SU-DHL-6 (cell line): Measurements from ENCODE around the gene ERC1.

Source experiments
- H2AFZ ChIP-seq: fragments of 200-600 bp; sonication (generic); 2 replicates; pipeline ENCODE4 v1.6.1; 2014; ENCODE audit warnings: low read depth, mild to moderate bottlenecking, moderate library complexity, mixed read lengths, antibody characterized with exemption, low read length; ENCODE audit not compliant: severe bottlenecking
- H3F3A ChIP-seq: fragments of 200-600 bp; shearing (Covaris generic); 2 replicates; pipeline ENCODE4 v1.6.0; 2016; ENCODE audit warnings: antibody characterized with exemption, mild to moderate bottlenecking; ENCODE audit not compliant: insufficient read depth
- H3K27ac ChIP-seq: fragments of 200-600 bp; sonication (generic); 2 replicates; pipeline ENCODE4 v1.5.1; 2016; ENCODE audit warnings: low read depth, mild to moderate bottlenecking, low read length, moderate library complexity, mixed read lengths
- H3K27me3 ChIP-seq: fragments of 200-600 bp; sonication (generic), shearing (Covaris generic); 2 replicates; pipeline ENCODE4 v1.6.0; 2014; ENCODE audit warnings: mild to moderate bottlenecking, low read length
- H3K36me3 ChIP-seq: fragments of 200-600 bp; sonication (generic); 2 replicates; pipeline ENCODE4 v1.6.1; 2014; ENCODE audit warnings: mild to moderate bottlenecking, low read length, mixed read lengths
- H3K4me2 ChIP-seq: fragments of 300-600, 200-600 bp; shearing (Covaris generic), sonication (generic); 2 replicates; pipeline ENCODE4 v1.6.0; 2014; ENCODE audit warnings: low read length, low read depth, mild to moderate bottlenecking; ENCODE audit not compliant: poor library complexity, severe bottlenecking
- H3K4me3 ChIP-seq: fragments of 200-600 bp; sonication (generic); 2 replicates; pipeline ENCODE4 v1.5.1; 2014; ENCODE audit warnings: antibody characterized with exemption, low read length, mild to moderate bottlenecking, mixed read lengths; ENCODE audit not compliant: insufficient read depth, poor library complexity, severe bottlenecking
- H3K79me2 ChIP-seq: fragments of 200-600 bp; sonication (generic); 2 replicates; pipeline ENCODE4 v1.6.1; 2014; ENCODE audit warnings: mild to moderate bottlenecking, low read length, moderate library complexity; ENCODE audit not compliant: insufficient read depth
- H3K9ac ChIP-seq: fragments of 200-600 bp; sonication (generic); 2 replicates; pipeline ENCODE4 v1.7.0; 2014; ENCODE audit warnings: mild to moderate bottlenecking, low read length
- H3K9me2 ChIP-seq: fragments of 200-600 bp; sonication (generic); replicated peaks from 2 replicates; pipeline ENCODE4 v1.6.1; 2014; ENCODE audit warnings: low read length; ENCODE audit not compliant: insufficient read depth
- H3K9me3 ChIP-seq: fragments of 200-600 bp; sonication (generic); 2 replicates; pipeline ENCODE4 v1.6.1; 2014; ENCODE audit warnings: low read length, mixed read lengths; ENCODE audit not compliant: insufficient read depth
- H4K20me1 ChIP-seq: fragments of 200-600 bp; sonication (generic); 2 replicates; pipeline ENCODE4 v1.6.1; 2014; ENCODE audit warnings: low read depth, mild to moderate bottlenecking, antibody characterized with exemption, low read length, moderate library complexity, mixed read lengths
- EZH2phosphoT487 ChIP-seq: fragments of 200-600 bp; sonication (generic), shearing (Covaris generic); conservative IDR thresholded peaks from 2 replicates; pipeline ENCODE4 v1.6.1; 2018; ENCODE audit warnings: mild to moderate bottlenecking, antibody characterized with exemption, low read length, moderate library complexity, mixed read lengths
- TF ChIP-seq, protein P1 (sequence below): fragments of 200-600 bp; sonication (generic); IDR thresholded peaks from one replicate; pipeline ENCODE4 v1.5.1; 2017; ENCODE audit warnings: antibody characterized with exemption, mild to moderate bottlenecking, low read length, moderate library complexity; ENCODE audit not compliant: insufficient read depth, poor library complexity, severe bottlenecking

ERC1 gene

DNA sequence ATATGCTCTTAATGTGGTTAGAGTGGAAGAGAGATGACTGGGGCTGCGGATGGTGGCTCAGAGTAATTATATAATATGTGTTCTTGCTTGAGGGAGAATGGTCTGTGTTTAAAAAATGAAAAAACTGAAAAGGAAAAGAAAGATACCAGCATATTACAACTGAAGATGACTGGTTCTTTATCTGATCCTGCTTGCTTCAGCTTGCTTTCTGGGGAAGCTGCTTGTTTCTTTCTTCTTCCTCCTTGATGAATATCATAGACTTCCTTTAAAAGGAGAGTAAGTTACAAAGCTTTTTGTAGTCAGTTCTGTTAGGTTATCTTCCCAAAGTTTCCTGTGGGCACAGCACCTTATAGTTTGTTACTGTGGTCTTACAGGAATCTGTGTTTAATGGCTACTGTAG is 210.9 kb downstream of the ERC1 start:
- H4K20me1 ChIP-seq, result no peaks in the 10 kb centered on the region
- TF ChIP-seq, protein P1, sequence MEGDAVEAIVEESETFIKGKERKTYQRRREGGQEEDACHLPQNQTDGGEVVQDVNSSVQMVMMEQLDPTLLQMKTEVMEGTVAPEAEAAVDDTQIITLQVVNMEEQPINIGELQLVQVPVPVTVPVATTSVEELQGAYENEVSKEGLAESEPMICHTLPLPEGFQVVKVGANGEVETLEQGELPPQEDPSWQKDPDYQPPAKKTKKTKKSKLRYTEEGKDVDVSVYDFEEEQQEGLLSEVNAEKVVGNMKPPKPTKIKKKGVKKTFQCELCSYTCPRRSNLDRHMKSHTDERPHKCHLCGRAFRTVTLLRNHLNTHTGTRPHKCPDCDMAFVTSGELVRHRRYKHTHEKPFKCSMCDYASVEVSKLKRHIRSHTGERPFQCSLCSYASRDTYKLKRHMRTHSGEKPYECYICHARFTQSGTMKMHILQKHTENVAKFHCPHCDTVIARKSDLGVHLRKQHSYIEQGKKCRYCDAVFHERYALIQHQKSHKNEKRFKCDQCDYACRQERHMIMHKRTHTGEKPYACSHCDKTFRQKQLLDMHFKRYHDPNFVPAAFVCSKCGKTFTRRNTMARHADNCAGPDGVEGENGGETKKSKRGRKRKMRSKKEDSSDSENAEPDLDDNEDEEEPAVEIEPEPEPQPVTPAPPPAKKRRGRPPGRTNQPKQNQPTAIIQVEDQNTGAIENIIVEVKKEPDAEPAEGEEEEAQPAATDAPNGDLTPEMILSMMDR, result no peak
- no peak for TF ChIP-seq EZH2phosphoT487
- peak overlapping the region; percentile 55 for H3K27ac ChIP-seq
- H3K9ac ChIP-seq, result no peak overlapping the region
- H3K9me2 ChIP-seq, result no peaks in the 10 kb centered on the region
- H3K27me3 ChIP-seq, result no peaks in the 10 kb centered on the region
- H3K9me3 ChIP-seq, result peaks cover 9% of the 10 kb centered on the region; the same call in 1 of the 2 replicates
- no peaks in the 10 kb centered on the region for H3K36me3 ChIP-seq
- no peak overlapping the region for H3K4me3 ChIP-seq
- no peak overlapping the region for H2AFZ ChIP-seq
- H3K79me2 ChIP-seq, result peaks cover 19% of the 10 kb centered on the region; the same call in 1 of the 2 replicates
- H3F3A ChIP-seq, result peaks cover 42% of the 10 kb centered on the region
- H3K4me2 ChIP-seq, result no peak overlapping the region

DNA sequence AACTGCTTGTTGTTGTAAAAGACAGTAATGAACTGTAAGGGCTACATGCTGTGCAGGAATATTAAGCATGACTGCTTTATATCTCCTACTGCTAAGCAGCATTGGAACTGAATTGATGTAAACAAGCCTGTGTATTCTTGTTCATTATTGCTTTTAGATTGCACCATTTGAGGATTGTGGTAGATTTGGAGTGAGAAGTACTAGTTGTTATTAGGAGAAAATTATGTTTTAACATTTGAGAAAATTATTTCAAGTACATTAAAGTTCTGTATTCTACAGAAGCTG is 212.7 kb downstream of the ERC1 start:
- peak overlapping the region; percentile 99 for H3K4me2 ChIP-seq

GRCh38 chr12:1204581-1205121 is 213.6 kb downstream of the ERC1 start:
- H3K4me2 ChIP-seq, result peak overlapping the region; percentile 99

More for the DNA sequence above, 212.7 kb downstream of the ERC1 start:
- Histone ChIP-seq H2AFZ (peak overlapping the region; percentile 57), H3K4me3 (peak overlapping the region; percentile 60), H3F3A (peaks cover 56% of the 10 kb centered on the region), H3K9ac (peak overlapping the region; percentile 66), H3K27ac (peak overlapping the region; percentile 95), H3K9me3 (peaks cover under 1% of the 10 kb centered on the region; the same call in 1 of the 2 replicates), H3K27me3 (no peaks in the 10 kb centered on the region), H3K36me3 (no peaks in the 10 kb centered on the region), H3K79me2 (peaks cover 19% of the 10 kb centered on the region; the same call in 1 of the 2 replicates), H3K9me2 (no peaks in the 10 kb centered on the region), H4K20me1 (no peaks in the 10 kb centered on the region)
- TF ChIP-seq EZH2phosphoT487, result no peak
- TF ChIP-seq, protein P1, result no peak

More at GRCh38 chr12:1204581-1205121, 213.6 kb downstream of the ERC1 start:
- Histone ChIP-seq H3K27me3 (no peaks in the 10 kb centered on the region), H4K20me1 (no peaks in the 10 kb centered on the region), H3K36me3 (no peaks in the 10 kb centered on the region), H3K9me2 (no peaks in the 10 kb centered on the region), H2AFZ (peak overlapping the region; percentile 23), H3K79me2 (peaks cover 19% of the 10 kb centered on the region; the same call in 1 of the 2 replicates), H3F3A (peaks cover 56% of the 10 kb centered on the region), H3K9me3 (no peaks in the 10 kb centered on the region), H3K9ac (peak overlapping the region; percentile 66), H3K27ac (peak overlapping the region; percentile 95), H3K4me3 (peak overlapping the region; percentile 60)
- no peak for TF ChIP-seq EZH2phosphoT487
- TF ChIP-seq, protein P1, result no peak
